Neural cell (in vitro differentiated cells): Measurements from ENCODE around the gene SMIM35. TPM values are rescaled to one million over a fixed set of nuclear protein-coding genes. Genes with fewer than 3 reads are reported as not detected.

Experiments
- H2AFZ ChIP-seq: fragments of 200-600, 300-800 bp; sonication (generic), shearing (Covaris generic); 2 replicates; pipeline ENCODE4 v1.6.0; 2014; ENCODE audit warnings: low read depth, mild to moderate bottlenecking, antibody characterized with exemption, low read length, moderate library complexity
- H3F3A ChIP-seq: fragments of 200-600 bp; shearing (Covaris generic); 2 replicates; pipeline ENCODE4 v1.6.1; 2016; ENCODE audit warnings: mild to moderate bottlenecking, moderate library complexity, mixed read lengths, antibody characterized with exemption, low read length; ENCODE audit not compliant: insufficient read depth, poor library complexity, severe bottlenecking
- H3K27ac ChIP-seq: fragments of 200-600, 300-800 bp; sonication (generic), shearing (Covaris generic); 2 replicates; pipeline ENCODE4 v1.5.1; 2014; ENCODE audit warnings: mild to moderate bottlenecking, low read length, moderate library complexity
- H3K27me3 ChIP-seq: fragments of 300-800, 200-600 bp; sonication (generic), shearing (Covaris generic); 2 replicates; pipeline ENCODE4 v1.6.0; 2014; ENCODE audit warnings: mild to moderate bottlenecking, low read depth, low read length, moderate library complexity; ENCODE audit not compliant: insufficient read depth
- H3K36me3 ChIP-seq: fragments of 300-800, 200-600 bp; sonication (generic), shearing (Covaris generic); 2 replicates; pipeline ENCODE4 v1.5.1; 2014; ENCODE audit warnings: mild to moderate bottlenecking, antibody characterized with exemption, low read length, moderate library complexity; ENCODE audit not compliant: insufficient read depth
- H3K4me2 ChIP-seq: fragments of 300-800, 200-600 bp; sonication (generic), shearing (Covaris generic); 2 replicates; pipeline ENCODE4 v1.6.0; 2014; ENCODE audit warnings: mild to moderate bottlenecking, low read length
- H3K4me3 ChIP-seq: fragments of 300-800, 200-600 bp; sonication (generic), shearing (Covaris generic); 2 replicates; pipeline ENCODE4 v1.5.1; 2014; ENCODE audit warnings: mild to moderate bottlenecking, low read length, moderate library complexity
- H3K79me2 ChIP-seq: fragments of 200-600 bp; shearing (Covaris generic); replicated peaks from 2 replicates; pipeline ENCODE4 v1.6.0; 2014; ENCODE audit warnings: mild to moderate bottlenecking, low read length, moderate library complexity; ENCODE audit not compliant: insufficient read depth
- H3K9ac ChIP-seq: fragments of 300-800, 200-600 bp; sonication (generic), shearing (Covaris generic); 2 replicates; pipeline ENCODE4 v1.6.1; 2016; ENCODE audit warnings: mild to moderate bottlenecking, low read length, mixed read lengths
- H3K9me2 ChIP-seq: fragments of 200-600 bp; shearing (Covaris generic); 2 replicates; pipeline ENCODE4 v1.6.1; 2016; ENCODE audit warnings: mild to moderate bottlenecking, low read length, mixed read lengths; ENCODE audit not compliant: insufficient read depth
- H3K9me3 ChIP-seq: fragments of 200-600, 300-800 bp; sonication (generic), shearing (Covaris generic); 2 replicates; pipeline ENCODE4 v1.6.1; 2016; ENCODE audit warnings: mild to moderate bottlenecking, mixed run types, low read length, moderate library complexity, mixed read lengths
- H4K20me1 ChIP-seq: fragments of 200-600 bp; shearing (Covaris generic); 2 replicates; pipeline ENCODE4 v1.6.1; 2016; ENCODE audit warnings: mild to moderate bottlenecking, mixed run types; ENCODE audit not compliant: insufficient read depth
- CTCF ChIP-seq: fragments of 450-650 bp; IDR thresholded peaks from 2 replicates; pipeline ENCODE4 v1.5.1; 2014; ENCODE audit warnings: antibody characterized with exemption, mild to moderate bottlenecking, moderate library complexity; ENCODE audit not compliant: poor library complexity, severe bottlenecking
- EP300 ChIP-seq: fragments of 450-650 bp; conservative IDR thresholded peaks from 2 replicates; pipeline ENCODE4 v1.6.1; 2014; ENCODE audit warnings: antibody characterized with exemption, mild to moderate bottlenecking, moderate library complexity; ENCODE audit not compliant: poor library complexity, severe bottlenecking
- EZH2 ChIP-seq: fragments of 200-600, 300-800 bp; shearing (Covaris generic), sonication (generic); IDR thresholded peaks from 2 replicates; pipeline ENCODE4 v1.6.1; 2014; ENCODE audit warnings: antibody characterized with exemption, low read length, borderline replicate concordance, mild to moderate bottlenecking; ENCODE audit not compliant: insufficient read depth, poor library complexity, severe bottlenecking
- MXI1 ChIP-seq: fragments of 450-650 bp; conservative IDR thresholded peaks from 2 replicates; pipeline ENCODE4 v1.6.1; 2014; ENCODE audit warnings: antibody characterized with exemption, mild to moderate bottlenecking; ENCODE audit not compliant: poor library complexity, severe bottlenecking
- POLR2AphosphoS5 ChIP-seq: IDR thresholded peaks from 2 replicates; pipeline ENCODE4 v1.6.1; 2012
- RAD21 ChIP-seq: fragments of 450-650 bp; conservative IDR thresholded peaks from 2 replicates; pipeline ENCODE4 v1.6.1; 2014; ENCODE audit warnings: antibody characterized with exemption, mild to moderate bottlenecking, moderate library complexity
- REST ChIP-seq: IDR thresholded peaks from 2 replicates; pipeline ENCODE4 v1.6.1; 2012; ENCODE audit warnings: borderline replicate concordance
- SMC3 ChIP-seq: fragments of 450-650 bp; conservative IDR thresholded peaks from 2 replicates; pipeline ENCODE4 v1.6.1; 2014; ENCODE audit warnings: antibody characterized with exemption, mild to moderate bottlenecking, moderate library complexity; ENCODE audit not compliant: poor library complexity
- TAF1 ChIP-seq: IDR thresholded peaks from 2 replicates; pipeline ENCODE4 v1.6.1; 2012; ENCODE audit warnings: low read depth
- polyA plus RNA-seq: library from polyadenylated mRNA; depleted of rRNA; stranded (reverse); fragments of >200 nt; gene quantifications from 2 replicates; pipeline ENCODE4 v1.2.3, GENCODE V29; 2014

SMIM35 gene
- polyA plus RNA-seq, 1 donor from 2014 or later, result not detected

DNA sequence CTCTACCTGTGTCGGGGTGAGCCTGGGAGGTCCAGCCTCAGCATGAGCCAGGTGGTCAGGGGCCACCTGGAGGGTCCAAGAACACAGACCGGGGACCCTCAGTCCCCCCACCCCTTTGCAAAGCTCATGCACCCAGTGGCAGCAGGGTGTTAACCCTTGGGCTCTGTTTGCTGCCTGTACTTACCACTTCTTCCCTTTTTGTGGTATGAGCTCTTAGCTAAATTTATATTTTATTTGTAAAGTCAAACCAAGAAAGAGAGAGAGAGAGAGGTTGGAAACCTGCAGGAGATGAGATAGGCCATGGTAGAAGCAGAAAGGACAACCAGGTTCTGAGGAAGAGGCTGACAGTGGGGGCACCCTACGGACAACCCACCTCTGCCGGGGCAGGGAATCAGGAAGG lies 70.7 kb downstream of the SMIM35 start:
- Histone ChIP-seq H3K27me3 (no peaks in the 10 kb centered on the region), H3K4me3 (no peak overlapping the region), H3K9me2 (no peaks in the 10 kb centered on the region), H3K9ac (no peak overlapping the region), H4K20me1 (no peaks in the 10 kb centered on the region), H3K79me2 (no peaks in the 10 kb centered on the region), H3F3A (no peaks in the 10 kb centered on the region), H3K4me2 (no peak overlapping the region), H2AFZ (no peak overlapping the region), H3K27ac (no peak overlapping the region), H3K9me3 (no peaks in the 10 kb centered on the region), H3K36me3 (no peaks in the 10 kb centered on the region)
- no peak for TF ChIP-seq MXI1
- no peak for TF ChIP-seq REST
- TF ChIP-seq EZH2, result no peak
- no peak for TF ChIP-seq EP300

DNA sequence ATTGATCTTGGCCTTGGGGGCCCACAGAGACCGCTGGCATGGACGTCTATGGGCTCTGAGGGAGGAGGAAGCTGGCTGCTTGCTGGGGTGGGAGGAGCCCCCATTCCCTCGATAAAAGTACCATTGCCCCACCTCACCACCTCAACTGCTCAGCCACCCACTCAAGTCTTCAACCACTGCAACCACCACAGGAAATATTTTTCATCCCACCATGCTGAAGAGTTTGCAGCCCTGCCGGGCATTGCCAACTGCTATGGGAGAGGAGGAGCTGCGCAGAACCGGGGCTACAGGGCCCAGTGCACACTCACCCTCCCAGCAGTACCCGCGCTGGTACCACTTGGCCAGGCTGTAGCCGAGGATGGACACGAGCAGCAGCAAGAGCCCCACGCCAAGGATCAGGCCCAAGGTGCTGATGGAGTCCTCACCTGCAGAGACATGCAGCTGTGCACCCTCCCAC lies 71.3 kb downstream of the SMIM35 start:
- no peaks in the 10 kb centered on the region for H3K36me3 ChIP-seq
- TF ChIP-seq POLR2AphosphoS5 (no peak), EP300 (no peak), CTCF (no peak), RAD21 (no peak), MXI1 (no peak), SMC3 (no peak), TAF1 (no peak), EZH2 (no peak), REST (no peak)
- H4K20me1 ChIP-seq, result no peaks in the 10 kb centered on the region

More for the DNA sequence above, 71.3 kb downstream of the SMIM35 start:
- Histone ChIP-seq H3K9me2 (no peaks in the 10 kb centered on the region), H3K9me3 (no peaks in the 10 kb centered on the region), H3K4me3 (no peak overlapping the region), H3K27me3 (no peaks in the 10 kb centered on the region), H2AFZ (no peak overlapping the region), H3F3A (no peaks in the 10 kb centered on the region), H3K9ac (no peak overlapping the region), H3K79me2 (no peaks in the 10 kb centered on the region), H3K27ac (no peak overlapping the region), H3K4me2 (no peak overlapping the region)
